Measurements from ENCODE around the gene KANK3.
"Not testable (repeated sequence)": the region's sequence is repeated elsewhere in the genome, so short reads cannot be mapped to it uniquely, and the experiment has no call there.

Gene KANK3

DNA sequence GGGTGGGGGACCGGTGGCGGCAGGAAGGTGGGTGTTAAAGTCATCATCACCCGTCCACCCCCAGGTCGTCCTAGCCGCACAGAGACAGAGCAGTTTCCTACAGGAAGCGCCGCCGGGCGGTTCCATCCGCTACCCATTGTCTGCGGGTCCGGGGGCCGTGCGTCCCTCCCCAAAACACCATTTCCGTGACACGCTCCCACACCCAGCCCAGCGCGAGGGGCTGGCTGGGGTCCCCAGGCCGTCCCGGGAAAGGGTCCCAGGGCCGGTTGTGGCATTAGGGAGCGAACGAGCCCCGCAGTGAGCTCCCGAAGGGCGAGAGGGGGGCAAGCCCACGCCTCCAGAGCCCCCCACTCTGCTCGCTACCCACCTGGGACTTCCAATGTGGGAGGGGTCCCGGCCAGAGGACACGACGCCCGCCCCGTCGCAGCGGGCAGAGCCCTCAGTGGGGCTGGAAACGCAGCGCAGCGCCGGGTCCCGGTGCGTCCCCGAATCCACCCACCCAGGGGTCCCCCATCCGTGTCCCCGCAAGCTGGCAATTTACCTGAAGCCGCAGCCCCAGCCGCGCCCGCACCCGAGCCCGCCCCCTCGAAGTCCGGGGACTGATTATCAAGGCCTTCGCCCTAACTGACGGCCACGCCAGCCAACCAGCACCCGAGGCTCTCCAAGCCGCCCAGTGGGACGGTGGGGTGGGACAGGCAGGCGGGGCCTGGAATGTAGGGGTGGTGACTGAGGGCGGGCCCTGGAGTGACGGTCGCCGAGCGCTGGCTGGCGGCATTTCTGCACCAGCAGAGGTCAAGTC lies at the start of gene KANK3:
Gene KANK3 (minus strand): TSS at position 579 of the 799 bp plus-strand sequence. CDS start 5,434 bp downstream, outside the sequence.
- Histone ChIP-seq H3K9ac (ENCODE audit: low read length) (peak within 1 kb of the TSS; percentile 49), H3K27ac (ENCODE audit: low read depth, low read length) (no peak within 1 kb of the TSS), H3K4me3 (ENCODE audit: low read depth, low read length) (peak within 1 kb of the TSS; percentile 78), H3K27me3 (ENCODE audit: control insufficient read depth, insufficient read depth, low read length) (peaks cover 10% of the 10 kb centered on the region), H3K4me1 (ENCODE audit: control insufficient read depth, insufficient read depth, low read length) (peaks cover 14% of the 10 kb centered on the region; the same call in 1 of the 2 replicates), H3K9me3 (ENCODE audit: control insufficient read depth, insufficient read depth, low read depth, low read length) (no peaks in the 10 kb centered on the region), H3K36me3 (ENCODE audit: control insufficient read depth, insufficient read depth, low read length) (no peaks in the 10 kb centered on the region)

DNA sequence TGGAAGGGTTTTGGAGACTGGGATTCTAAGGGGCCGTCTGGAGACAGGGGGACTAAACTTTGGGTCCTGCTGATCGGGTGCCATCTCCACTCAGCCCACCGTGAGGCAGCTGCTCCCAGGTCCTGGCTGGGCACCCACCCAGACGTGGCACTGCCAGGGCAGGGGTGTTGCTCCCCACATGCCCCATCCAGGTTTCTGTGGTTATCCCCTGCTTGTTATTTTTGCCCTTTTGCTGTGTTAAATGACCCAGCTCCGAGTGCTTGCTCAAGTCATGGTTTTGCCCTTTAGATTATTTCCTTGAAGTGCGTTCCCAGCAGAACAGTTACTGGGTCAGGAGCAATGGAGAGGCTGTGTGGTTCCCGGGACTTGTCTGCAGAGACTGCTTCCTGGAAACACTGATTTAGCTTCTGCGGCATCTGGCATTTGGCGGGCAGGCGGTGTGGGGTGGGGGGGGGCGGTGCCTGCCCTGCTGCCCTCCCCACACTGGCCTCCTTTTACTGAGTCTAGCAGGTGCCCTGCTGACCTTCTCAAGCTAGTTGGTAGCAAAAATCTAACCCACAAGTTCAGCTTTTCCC lies 49.0 kb upstream of the KANK3 start:
- Histone ChIP-seq H3K36me3 (ENCODE audit: control insufficient read depth, insufficient read depth, low read length) (no peaks in the 10 kb centered on the region), H3K4me1 (ENCODE audit: control insufficient read depth, insufficient read depth, low read length) (peaks cover 14% of the 10 kb centered on the region), H3K4me3 (ENCODE audit: low read depth, low read length) (no peak overlapping the region), H3K27me3 (ENCODE audit: control insufficient read depth, insufficient read depth, low read length) (no peaks in the 10 kb centered on the region), H3K27ac (ENCODE audit: low read depth, low read length) (no peak overlapping the region), H3K9me3 (ENCODE audit: control insufficient read depth, insufficient read depth, low read depth, low read length) (peaks cover under 1% of the 10 kb centered on the region; the same call in 1 of the 2 replicates), H3K9ac (ENCODE audit: low read length) (no peak overlapping the region)

- Histone ChIP-seq H3K9ac (ENCODE audit: low read length) (no peak overlapping the region), H3K27ac (ENCODE audit: low read depth, low read length) (no peak overlapping the region), H3K9me3 (ENCODE audit: control insufficient read depth, insufficient read depth, low read depth, low read length) (peaks cover 8% of the 10 kb centered on the region; the same call in 1 of the 2 replicates), H3K4me3 (ENCODE audit: low read depth, low read length) (peak overlapping the region; percentile 50), H3K36me3 (ENCODE audit: control insufficient read depth, insufficient read depth, low read length) (peaks cover 3% of the 10 kb centered on the region; the same call in 1 of the 2 replicates), H3K4me1 (ENCODE audit: control insufficient read depth, insufficient read depth, low read length) (peaks cover 11% of the 10 kb centered on the region), H3K27me3 (ENCODE audit: control insufficient read depth, insufficient read depth, low read length) (no peaks in the 10 kb centered on the region)
These were observed 48.3 kb upstream of the KANK3 start for GRCh38 chr19:8391198-8392016.

- Histone ChIP-seq H3K27me3 (ENCODE audit: control insufficient read depth, insufficient read depth, low read length) (no peaks in the 10 kb centered on the region), H3K36me3 (ENCODE audit: control insufficient read depth, insufficient read depth, low read length) (peaks cover 3% of the 10 kb centered on the region; the same call in 1 of the 2 replicates), H3K4me1 (ENCODE audit: control insufficient read depth, insufficient read depth, low read length) (peaks cover 11% of the 10 kb centered on the region), H3K9me3 (ENCODE audit: control insufficient read depth, insufficient read depth, low read depth, low read length) (peaks cover 12% of the 10 kb centered on the region; the same call in 1 of the 2 replicates), H3K4me3 (ENCODE audit: low read depth, low read length) (peak overlapping the region; percentile 89), H3K9ac (ENCODE audit: low read length) (peak overlapping the region; percentile 100), H3K27ac (ENCODE audit: low read depth, low read length) (peak overlapping the region; percentile 99)
These were observed 47.5 kb upstream of the KANK3 start for GRCh38 chr19:8390617-8390981.

GRCh38 chr19:8389891-8390616 lies 47.0 kb upstream of the KANK3 start, which contains the start of gene RAB11B:
Gene RAB11B, plus strand, starts transcription at chr19:8390360. Its CDS starts 57 bp downstream, at chr19:8390417.
- Histone ChIP-seq H3K36me3 (ENCODE audit: control insufficient read depth, insufficient read depth, low read length) (peaks cover 3% of the 10 kb centered on the region; the same call in 1 of the 2 replicates), H3K27me3 (ENCODE audit: control insufficient read depth, insufficient read depth, low read length) (no peaks in the 10 kb centered on the region), H3K4me1 (ENCODE audit: control insufficient read depth, insufficient read depth, low read length) (peaks cover 11% of the 10 kb centered on the region), H3K27ac (ENCODE audit: low read depth, low read length) (peak within 1 kb of the TSS; percentile 99), H3K9me3 (ENCODE audit: control insufficient read depth, insufficient read depth, low read depth, low read length) (peaks cover 12% of the 10 kb centered on the region; the same call in 1 of the 2 replicates), H3K9ac (ENCODE audit: low read length) (peak within 1 kb of the TSS; percentile 100), H3K4me3 (ENCODE audit: low read depth, low read length) (peak within 1 kb of the TSS; percentile 89)

DNA sequence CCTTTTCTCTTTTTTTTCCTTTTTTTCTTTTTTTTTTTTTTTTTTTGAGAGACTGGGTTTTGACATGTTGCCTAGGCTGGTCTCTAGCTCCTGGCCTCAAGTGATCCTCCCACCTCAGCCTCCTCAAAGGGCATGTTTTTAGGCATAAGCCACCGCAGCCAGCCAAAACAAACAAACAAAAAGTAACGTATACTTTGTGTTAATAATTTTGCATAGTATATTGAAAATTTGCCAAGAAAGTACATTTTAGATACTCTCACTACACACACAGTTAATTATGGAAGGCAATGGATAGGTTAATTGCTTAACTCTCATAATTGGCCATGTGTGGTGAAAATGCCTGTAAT lies 45.5 kb upstream of the KANK3 start:
- Histone ChIP-seq H3K9ac (ENCODE audit: low read length) (no peak overlapping the region), H3K9me3 (ENCODE audit: control insufficient read depth, insufficient read depth, low read depth, low read length) (peaks cover 12% of the 10 kb centered on the region; the same call in 1 of the 2 replicates), H3K27ac (ENCODE audit: low read depth, low read length) (no peak overlapping the region), H3K36me3 (ENCODE audit: control insufficient read depth, insufficient read depth, low read length) (peaks cover 3% of the 10 kb centered on the region; the same call in 1 of the 2 replicates), H3K27me3 (ENCODE audit: control insufficient read depth, insufficient read depth, low read length) (no peaks in the 10 kb centered on the region), H3K4me3 (ENCODE audit: low read depth, low read length) (no peak overlapping the region), H3K4me1 (ENCODE audit: control insufficient read depth, insufficient read depth, low read length) (peaks cover 11% of the 10 kb centered on the region)

DNA sequence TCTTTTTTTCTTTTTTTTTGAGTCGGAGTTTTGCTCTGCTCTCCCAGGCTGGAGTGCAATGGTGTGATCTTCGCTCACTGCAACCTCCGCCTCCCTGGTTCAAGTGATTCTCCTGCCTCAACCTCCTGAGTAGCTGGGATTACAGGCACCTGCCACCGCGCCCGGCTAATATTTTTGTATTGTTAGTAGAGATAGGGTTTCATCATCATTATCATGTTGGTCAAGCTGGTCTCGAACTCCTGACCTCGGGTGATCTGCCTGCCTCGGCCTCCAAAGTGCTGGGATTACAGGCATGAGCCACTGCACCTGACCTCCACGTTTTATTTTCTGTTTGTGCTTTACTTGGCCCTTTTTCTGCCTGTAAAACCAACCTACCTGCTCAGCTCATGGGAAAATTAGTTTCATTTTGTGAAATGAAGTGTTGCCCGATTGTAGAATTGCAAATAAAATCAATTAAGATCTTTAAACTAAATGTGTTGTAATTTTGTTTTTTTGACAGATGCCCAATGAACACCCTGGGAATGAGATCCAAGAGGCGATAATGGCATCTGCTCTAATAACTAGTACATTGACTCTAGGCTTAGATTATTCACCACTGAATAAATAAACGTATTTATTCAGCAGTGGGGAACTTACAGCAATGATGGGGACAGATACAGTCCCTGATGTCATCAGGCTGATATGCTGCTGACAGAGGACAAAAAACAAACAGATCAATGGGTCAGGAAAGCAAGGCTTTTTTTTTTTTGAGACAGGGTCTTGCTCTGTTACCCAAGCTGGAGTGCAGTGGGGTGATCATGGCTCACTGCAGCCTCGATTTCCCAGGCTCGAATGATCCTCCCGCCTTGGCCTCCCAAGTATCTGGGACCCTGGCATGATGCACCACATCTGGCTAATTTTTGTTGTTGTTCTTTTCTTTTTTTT lies 44.9 kb upstream of the KANK3 start:
- no peak overlapping the region for H3K4me3 ChIP-seq (ENCODE audit: low read depth, low read length)
- peaks cover 3% of the 10 kb centered on the region; the same call in 1 of the 2 replicates for H3K36me3 ChIP-seq (ENCODE audit: control insufficient read depth, insufficient read depth, low read length)
- no peak overlapping the region for H3K9ac ChIP-seq (ENCODE audit: low read length)
- no peak overlapping the region for H3K27ac ChIP-seq (ENCODE audit: low read depth, low read length)
- peaks cover 12% of the 10 kb centered on the region; the same call in 1 of the 2 replicates for H3K9me3 ChIP-seq (ENCODE audit: control insufficient read depth, insufficient read depth, low read depth, low read length)
- H3K4me1 ChIP-seq (ENCODE audit: control insufficient read depth, insufficient read depth, low read length): peaks cover 11% of the 10 kb centered on the region
- H3K27me3 ChIP-seq (ENCODE audit: control insufficient read depth, insufficient read depth, low read length): no peaks in the 10 kb centered on the region

- no peak overlapping the region for H3K27ac ChIP-seq (ENCODE audit: low read depth, low read length)
- H3K4me1 ChIP-seq (ENCODE audit: control insufficient read depth, insufficient read depth, low read length): peaks cover 11% of the 10 kb centered on the region
- peaks cover 12% of the 10 kb centered on the region; the same call in 1 of the 2 replicates for H3K9me3 ChIP-seq (ENCODE audit: control insufficient read depth, insufficient read depth, low read depth, low read length)
- no peak overlapping the region for H3K4me3 ChIP-seq (ENCODE audit: low read depth, low read length)
- no peaks in the 10 kb centered on the region for H3K27me3 ChIP-seq (ENCODE audit: control insufficient read depth, insufficient read depth, low read length)
- no peak overlapping the region for H3K9ac ChIP-seq (ENCODE audit: low read length)
- peaks cover 3% of the 10 kb centered on the region; the same call in 1 of the 2 replicates for H3K36me3 ChIP-seq (ENCODE audit: control insufficient read depth, insufficient read depth, low read length)
These were observed 43.9 kb upstream of the KANK3 start for GRCh38 chr19:8386990-8387389.

GRCh38 chr19:8386419-8386818 lies 43.4 kb upstream of the KANK3 start:
- H3K4me3 ChIP-seq (ENCODE audit: low read depth, low read length); H3K27me3 ChIP-seq (ENCODE audit: control insufficient read depth, insufficient read depth, low read length); H3K27ac ChIP-seq (ENCODE audit: low read depth, low read length); H3K4me1 ChIP-seq (ENCODE audit: control insufficient read depth, insufficient read depth, low read length); H3K9ac ChIP-seq (ENCODE audit: low read length); H3K36me3 ChIP-seq (ENCODE audit: control insufficient read depth, insufficient read depth, low read length): not testable (repeated sequence)
- peaks cover 12% of the 10 kb centered on the region; the same call in 1 of the 2 replicates for H3K9me3 ChIP-seq (ENCODE audit: control insufficient read depth, insufficient read depth, low read depth, low read length)

Data from HUES6 (cell line).